ENCODE data around the gene CDKN2AIPNL. TPM values are rescaled to one million over a fixed set of nuclear protein-coding genes. Genes with fewer than 3 reads are reported as not detected.

The CDKN2AIPNL gene
- total RNA-seq (2022; extraction: Qiagen RNA extraction): 36.5 to 43.1 TPM (median 41.6 TPM) in 5 replicates

GRCh38 chr5:134411546-134412266, at the start of gene CDKN2AIPNL:
Gene CDKN2AIPNL (minus strand): TSS chr5:134411881. CDS start chr5:134411854, 27 bp downstream.

GRCh38 chr5:134370871-134371833, 40.5 kb downstream of the CDKN2AIPNL start, which contains the start of gene UBE2B:
Gene UBE2B (plus strand): TSS chr5:134371569. CDS start chr5:134371596, 27 bp downstream.

Other genes with a start within 250 kb of the CDKN2AIPNL start
- 583 to 785 TPM (median 593 TPM) in 5 replicates for gene SKP1, start 234.9 kb downstream of the CDKN2AIPNL start, total RNA-seq (2022; extraction: Qiagen RNA extraction)
- gene PPP2CA, start 185.8 kb downstream of the CDKN2AIPNL start, total RNA-seq (2022; extraction: Qiagen RNA extraction): 232 to 266 TPM (median 250 TPM) in 5 replicates
- 0.61 to 1.7 TPM (median 1.4 TPM) in 5 replicates for gene CDKL3, start 44.7 kb downstream of the CDKN2AIPNL start, total RNA-seq (2022; extraction: Qiagen RNA extraction)
- gene UBE2B, start 40.3 kb downstream of the CDKN2AIPNL start, total RNA-seq (2022; extraction: Qiagen RNA extraction): 51.9 to 76.3 TPM (median 71.3 TPM) in 5 replicates
- gene JADE2, start 113.8 kb upstream of the CDKN2AIPNL start, total RNA-seq (2022; extraction: Qiagen RNA extraction): 32.8 to 38.8 TPM (median 35.9 TPM) in 5 replicates
- gene SAR1B, start 220.9 kb upstream of the CDKN2AIPNL start, total RNA-seq (2022; extraction: Qiagen RNA extraction): 42.7 to 65.0 TPM (median 45.7 TPM) in 5 replicates
- 11.0 to 14.8 TPM (median 14.2 TPM) in 5 replicates for gene SEC24A, start 236.9 kb upstream of the CDKN2AIPNL start, total RNA-seq (2022; extraction: Qiagen RNA extraction)